DMS 273 (cell line): ENCODE results near the gene BAIAP2.

ENCODE experiments used
- DNase-seq: peaks from one replicate; lab custom pipeline; 2025; ENCODE audit not compliant: unreplicated experiment; lab: John Stamatoyannopoulos, UW

Gene BAIAP2

GRCh38 chr17:81084680-81085419, 49.9 kb downstream of the BAIAP2 start:
- no peak for DNase-seq

- DNase-seq, result no peak
Measured at GRCh38 chr17:81085420-81085911, 50.5 kb downstream of the BAIAP2 start.

- DNase-seq, result no peak
Measured at GRCh38 chr17:81086789-81087551, 52.0 kb downstream of the BAIAP2 start.

DNA sequence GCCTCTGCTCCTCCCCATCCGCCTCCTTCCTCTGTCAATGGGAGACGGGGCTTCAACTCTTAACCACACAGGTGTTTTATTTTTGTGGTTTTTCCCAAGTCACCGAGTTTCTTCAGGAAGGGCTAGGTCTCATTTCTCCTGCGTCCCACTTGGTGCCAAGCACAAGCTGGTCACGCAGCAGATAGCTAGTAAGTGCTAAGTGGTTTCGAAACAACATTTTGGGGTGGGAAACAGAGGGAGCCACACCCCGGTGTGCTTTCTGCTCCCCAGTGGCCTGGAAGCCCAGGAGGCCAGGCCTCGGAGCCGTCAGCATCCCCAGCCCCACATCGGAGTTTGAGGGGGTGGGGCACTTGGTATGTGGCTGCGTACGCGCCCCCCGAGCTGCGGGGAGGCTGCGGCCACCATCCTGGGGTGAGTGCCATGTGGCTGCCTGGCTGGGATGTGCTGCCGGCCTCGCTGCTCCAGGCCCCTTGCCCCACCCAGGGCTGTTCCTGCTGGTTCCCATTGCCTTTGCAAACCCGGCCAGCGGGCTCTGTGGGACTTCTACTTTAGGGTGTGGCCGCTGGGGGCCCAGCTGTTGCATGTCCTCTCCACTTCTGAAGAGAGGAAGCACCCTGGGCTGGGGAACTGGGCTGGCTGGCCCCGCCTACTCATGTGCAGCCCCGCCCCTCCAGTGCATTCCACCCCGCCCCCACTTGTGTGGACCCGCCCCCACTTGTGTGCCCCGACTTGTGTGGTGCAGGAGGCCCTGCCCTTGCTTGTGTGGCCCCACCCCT, 55.6 kb downstream of the BAIAP2 start:
- DNase-seq, result peak; percentile 65

GRCh38 chr17:81091154-81091553, 56.2 kb downstream of the BAIAP2 start:
- no peak for DNase-seq

GRCh38 chr17:81091774-81092517, 57.0 kb downstream of the BAIAP2 start:
- no peak for DNase-seq

DNA sequence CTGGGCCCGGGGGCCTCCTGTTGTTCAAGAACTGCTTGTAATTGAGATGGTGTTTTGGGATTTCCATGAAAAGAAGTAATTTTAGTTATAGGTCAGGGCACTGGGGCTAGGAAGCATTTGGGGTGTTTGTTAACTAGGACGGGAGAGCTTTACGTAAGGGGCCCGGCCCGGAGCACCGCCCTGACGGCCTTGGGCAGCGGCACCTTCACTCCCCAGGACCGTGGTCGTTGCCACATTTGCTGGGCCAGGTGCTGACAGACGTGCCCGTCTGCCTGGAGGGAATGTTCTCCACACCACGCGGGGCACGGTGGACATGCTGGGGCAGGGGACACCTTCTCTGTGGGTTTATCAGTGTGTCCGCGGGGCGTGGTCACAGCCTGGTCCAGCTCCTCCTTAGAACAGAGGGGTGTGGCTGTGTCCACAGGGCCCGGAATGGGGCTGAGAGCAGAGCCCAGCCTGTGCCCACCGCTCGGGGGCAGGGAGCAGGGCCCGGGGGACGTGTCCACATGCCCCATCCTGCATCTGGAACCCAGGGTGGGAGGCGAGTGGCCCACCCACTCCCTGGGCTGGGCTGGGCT, 57.7 kb downstream of the BAIAP2 start:
- no peak for DNase-seq

DNA sequence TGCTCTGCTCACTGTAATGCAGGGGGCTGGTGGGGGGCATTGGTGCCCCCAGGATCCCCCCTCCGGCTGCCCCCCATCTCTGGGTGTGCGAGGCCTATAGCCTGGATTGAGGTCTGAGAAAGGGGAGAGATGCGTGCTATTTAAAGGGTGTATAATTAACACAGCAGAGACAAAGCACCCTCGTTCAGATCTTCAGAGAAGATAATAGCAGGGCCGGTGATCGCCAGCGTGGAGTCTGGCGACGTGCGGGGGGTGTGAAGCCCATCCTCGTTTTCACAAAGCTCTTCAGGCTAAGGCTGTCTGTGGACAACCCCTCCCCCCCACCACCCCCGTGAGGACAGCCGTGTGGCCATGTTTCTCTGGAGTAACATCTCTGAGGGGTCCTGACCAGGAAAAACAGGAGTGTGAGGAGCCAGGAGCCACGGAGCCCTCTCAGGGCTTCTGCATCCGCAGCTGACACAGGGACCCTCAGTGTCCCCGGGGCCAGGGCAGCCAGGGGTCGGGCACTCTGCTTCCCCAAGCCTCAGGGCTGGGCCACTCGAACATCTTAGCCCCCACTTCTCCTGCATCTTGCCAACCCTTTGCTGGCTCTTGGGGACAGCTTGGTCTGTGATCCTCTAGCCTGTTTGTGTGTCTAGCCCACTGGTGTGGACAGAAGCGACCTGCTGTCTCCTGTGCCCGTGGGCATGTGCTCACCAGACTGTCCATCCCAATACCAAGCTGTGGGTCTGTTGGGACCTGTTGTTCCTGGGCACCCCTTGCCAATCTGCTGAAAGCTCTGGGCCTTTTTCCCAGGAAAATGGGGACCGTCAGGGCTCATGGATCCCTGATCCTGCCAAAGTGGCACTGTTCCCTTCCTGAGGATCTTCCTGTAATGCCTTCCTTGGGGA, 58.9 kb downstream of the BAIAP2 start:
- no peak for DNase-seq

GRCh38 chr17:81094509-81095382, 59.8 kb downstream of the BAIAP2 start:
- peak; percentile 85 for DNase-seq

- DNase-seq, result peak; percentile 66
Measured at GRCh38 chr17:81095383-81095762, 60.4 kb downstream of the BAIAP2 start.

DNA sequence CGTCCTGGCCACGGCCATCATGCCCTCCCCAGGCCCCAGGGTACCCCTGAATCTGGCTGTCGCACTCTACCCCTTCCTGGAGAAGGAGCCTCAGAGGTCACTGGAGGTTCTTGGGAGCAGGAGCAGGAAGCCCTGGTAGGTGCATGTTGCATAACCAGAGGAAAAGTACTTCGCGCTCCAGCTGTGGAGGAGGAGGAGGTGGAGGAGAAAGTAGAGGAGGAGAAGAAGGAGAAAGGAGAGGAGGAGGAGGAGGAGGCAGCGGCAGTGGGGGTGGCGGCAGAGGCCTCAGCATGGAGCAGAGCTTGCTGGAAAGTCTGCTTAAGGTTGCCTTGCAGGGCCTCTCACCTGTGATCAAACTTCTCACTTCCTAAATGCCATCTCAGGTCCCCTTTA, 61.8 kb downstream of the BAIAP2 start:
- no peak for DNase-seq

DNA sequence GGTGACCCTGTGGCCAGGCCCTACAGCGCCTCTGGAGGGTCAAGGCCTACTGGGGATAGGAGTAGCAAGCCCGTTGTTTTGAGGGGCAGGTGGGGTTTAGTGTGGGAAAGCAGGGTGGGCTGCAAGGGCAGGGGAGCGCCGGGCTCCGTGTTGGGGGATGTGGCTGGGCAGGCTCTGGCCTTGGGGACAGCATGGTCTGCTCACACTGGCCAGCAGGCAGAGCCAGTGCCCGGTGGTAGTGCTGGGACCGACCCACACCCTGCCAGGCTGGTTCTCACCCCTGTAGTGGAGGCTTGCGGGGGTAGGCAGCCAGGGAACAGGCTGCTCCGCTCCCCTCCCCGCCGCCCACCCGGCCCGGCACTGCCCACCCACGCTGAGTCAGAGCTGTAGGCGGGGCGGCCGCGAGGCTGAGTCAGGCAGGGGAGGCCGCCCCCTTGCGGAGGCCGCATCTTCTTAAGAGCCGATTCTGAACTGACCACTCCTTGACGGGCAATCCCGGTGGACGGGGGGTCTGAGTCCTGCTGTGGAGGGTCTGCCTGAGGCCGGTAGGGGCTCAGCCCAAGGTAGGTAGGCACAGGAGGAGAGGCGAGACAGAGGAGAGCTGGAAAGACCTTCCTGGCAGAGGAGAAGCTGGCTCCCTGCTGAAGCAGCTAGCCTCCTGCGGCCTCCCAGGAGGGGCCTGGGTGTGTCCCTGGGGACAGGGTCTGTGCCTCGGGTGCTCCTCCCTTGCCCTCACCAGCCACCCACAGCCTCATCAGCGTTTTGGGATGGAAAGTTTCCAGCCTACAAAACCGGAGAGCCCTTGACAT, 62.4 kb downstream of the BAIAP2 start:
- DNase-seq, result peak; percentile 66

- DNase-seq, result no peak
Measured at GRCh38 chr17:81097943-81098308, 63.0 kb downstream of the BAIAP2 start.

GRCh38 chr17:81099888-81100287, 64.9 kb downstream of the BAIAP2 start:
- DNase-seq, result no peak

DNA sequence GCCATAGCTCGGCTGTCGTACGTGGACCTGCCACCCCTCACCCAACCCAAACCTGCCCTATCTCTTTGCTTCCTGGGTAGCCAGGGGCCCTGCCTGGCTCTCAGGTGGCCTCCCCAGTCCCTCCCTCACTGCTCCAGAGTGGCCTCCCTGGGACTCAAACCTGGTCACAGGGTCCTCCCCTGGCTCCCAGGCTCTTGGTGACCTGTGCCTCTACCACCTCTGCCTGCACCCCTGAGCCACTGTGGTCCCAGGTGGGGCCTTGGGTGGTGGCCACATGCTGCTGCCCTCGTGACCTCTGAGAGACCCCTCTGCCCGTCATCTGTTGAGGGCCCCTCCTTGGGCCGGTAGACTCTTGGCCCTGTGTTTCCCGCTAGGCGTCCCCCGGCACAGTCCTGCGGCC, 65.7 kb downstream of the BAIAP2 start:
- DNase-seq, result no peak

- DNase-seq, result peak; percentile 94
Measured at GRCh38 chr17:81101614-81102306, 66.8 kb downstream of the BAIAP2 start.

GRCh38 chr17:81102352-81102751, 67.4 kb downstream of the BAIAP2 start:
- DNase-seq, result no peak
